Breast epithelium (tissue), 4 donors: ENCODE results near the gene DOK4. TPM values are rescaled to one million over a fixed set of nuclear protein-coding genes. Genes with fewer than 3 reads are reported as not detected.

Experiments
- DNase-seq, 2 donors: peaks; one replicate each; pipeline ENCODE4 v3.0.0-alpha.2; 2019; ENCODE audit warnings: low spot score in 2 of 2
- H3K27ac ChIP-seq, 2 donors: fragments of 200-600 bp; sonication (generic) in 1 of 2; one replicate each; pipeline ENCODE4 v1.5.1; 2016 to 2019; ENCODE audit warnings: mild to moderate bottlenecking in 1 of 2
- H3K27me3 ChIP-seq, 2 donors: fragments of 200-600 bp; sonication (generic) in 1 of 2; one replicate each; pipeline versions ENCODE4 v1.5.1 to v1.6.0; 2017 to 2019; ENCODE audit warnings: control low read depth in 1 of 2, mild to moderate bottlenecking in 1 of 2
- H3K36me3 ChIP-seq: fragments of 200-600 bp; one replicate; pipeline ENCODE4 v1.5.1; 2019
- H3K4me1 ChIP-seq, 2 donors: fragments of 200-600 bp; sonication (generic); one replicate each; pipeline ENCODE4 v1.5.1; 2016 to 2019; ENCODE audit warnings: control low read depth in 1 of 2
- H3K4me3 ChIP-seq, 3 donors: fragments of 200-600 bp; sonication (generic); 1 replicate in 2 of 3; 2 replicates in 1 of 3; pipeline ENCODE4 v1.5.1; 2016 to 2019; ENCODE audit warnings: mild to moderate bottlenecking in 3 of 3, moderate library complexity in 2 of 3
- H3K9me3 ChIP-seq, 2 donors: fragments of 200-600 bp; sonication (generic) in 1 of 2; one replicate each; pipeline ENCODE4 v1.5.1; 2016 to 2019; ENCODE audit warnings: control low read depth in 1 of 2
- CTCF ChIP-seq, 3 donors: fragments of 450-650 bp; IDR thresholded peaks; one replicate each; pipeline ENCODE4 v1.5.1; 2016 to 2017; ENCODE audit warnings: antibody characterized with exemption in 3 of 3, mild to moderate bottlenecking in 3 of 3, moderate library complexity in 3 of 3
- POLR2A ChIP-seq: fragments of 450-650 bp; IDR thresholded peaks from one replicate; pipeline ENCODE4 v1.6.1; 2016; ENCODE audit warnings: antibody characterized with exemption, mild to moderate bottlenecking, moderate library complexity
- POLR2AphosphoS5 ChIP-seq, 3 donors: sonication (generic); formaldehyde crosslinking; IDR thresholded peaks; one replicate each; pipeline ENCODE4 v1.6.1; 2017; ENCODE audit warnings: antibody characterized with exemption in 3 of 3
- intact Hi-C: fragments of 100-400 bp; cut with DNase I; formaldehyde crosslinking; loops from one replicate; pipeline ENCODE4 v1.15.1; 2023; ENCODE audit warnings: low total_unique reads
- total RNA-seq, 3 donors: library from RNA; depleted of rRNA; stranded (reverse); fragments of >200 nt; gene quantifications; one replicate each; pipeline ENCODE4 v1.1.0, GENCODE V29; 2016

The DOK4 gene
- total RNA-seq, 3 donors from 2014 or later, result 13.1 to 20.3 (median 17.6) TPM

GRCh38 chr16:57481421-57481820 is 4.9 kb downstream of the DOK4 start:
- Histone ChIP-seq H3K27me3 (no peaks in the 10 kb centered on the region), H3K36me3 (no peaks in the 10 kb centered on the region), H3K4me1 (peaks cover 0 to 18% of the 10 kb centered on the region in 2 donors), H3K9me3 (no peaks in the 10 kb centered on the region), H3K4me3 (no peak overlapping the region), H3K27ac (peak overlapping the region in 1 of 2 donors; percentile 23)
- DNase-seq, result peak in 1 of 2 donors; percentile 9
- intact Hi-C loops, result no loop called here
- TF ChIP-seq POLR2A (no peak), CTCF (IDR thresholded peaks at IDR 0.05) (no peak), POLR2AphosphoS5 (IDR thresholded peaks at IDR 0.05) (no peak)

GRCh38 chr16:57480754-57481230 is 5.5 kb downstream of the DOK4 start:
- peaks cover 0 to 18% of the 10 kb centered on the region in 2 donors for H3K4me1 ChIP-seq
- H3K36me3 ChIP-seq, result no peaks in the 10 kb centered on the region
- no peak overlapping the region for H3K4me3 ChIP-seq
- no peaks in the 10 kb centered on the region for H3K9me3 ChIP-seq
- TF ChIP-seq POLR2AphosphoS5 (IDR thresholded peaks at IDR 0.05) (no peak), CTCF (IDR thresholded peaks at IDR 0.05) (no peak), POLR2A (no peak)
- H3K27ac ChIP-seq, result peak overlapping the region in 1 of 2 donors; percentile 70
- no peaks in the 10 kb centered on the region for H3K27me3 ChIP-seq
- intact Hi-C loops, result no loop called here
- DNase-seq, result peak in 1 of 2 donors; percentile 30

GRCh38 chr16:57479976-57480753 is 6.1 kb downstream of the DOK4 start:
- TF ChIP-seq POLR2AphosphoS5 (IDR thresholded peaks at IDR 0.05), result no peak
- no peak for TF ChIP-seq POLR2A
- no peak for TF ChIP-seq CTCF (IDR thresholded peaks at IDR 0.05)
- Histone ChIP-seq H3K9me3 (no peaks in the 10 kb centered on the region), H3K4me1 (peaks cover 0 to 18% of the 10 kb centered on the region in 2 donors), H3K27ac (peak overlapping the region in 1 of 2 donors; percentile 70), H3K36me3 (no peaks in the 10 kb centered on the region), H3K4me3 (peak overlapping the region; percentile 44 to 68 (median 47)), H3K27me3 (no peaks in the 10 kb centered on the region)
- peak in 1 of 2 donors; percentile 45 for DNase-seq
- intact Hi-C loops, result no loop called here

- TF ChIP-seq POLR2A (no peak), POLR2AphosphoS5 (IDR thresholded peaks at IDR 0.05) (no peak), CTCF (IDR thresholded peaks at IDR 0.05) (no peak)
- Histone ChIP-seq H3K36me3 (no peaks in the 10 kb centered on the region), H3K9me3 (no peaks in the 10 kb centered on the region), H3K27ac (peak overlapping the region; percentile 12 to 70), H3K27me3 (no peaks in the 10 kb centered on the region), H3K4me3 (peak overlapping the region; percentile 44 to 68 (median 47)), H3K4me1 (peaks cover 0 to 18% of the 10 kb centered on the region in 2 donors)
- peak in 1 of 2 donors; percentile 51 for DNase-seq
- intact Hi-C loops, result no loop called here
These were observed 6.9 kb downstream of the DOK4 start for GRCh38 chr16:57479205-57479975.
